ENCODE data around the gene HIF1A. TPM values are rescaled to one million over a fixed set of nuclear protein-coding genes. Genes with fewer than 3 reads are reported as not detected.

HIF1A gene
- polyA plus RNA-seq, 3 donors from 2014 or later = 28.7 to 62.2 (median 34.3) TPM

DNA sequence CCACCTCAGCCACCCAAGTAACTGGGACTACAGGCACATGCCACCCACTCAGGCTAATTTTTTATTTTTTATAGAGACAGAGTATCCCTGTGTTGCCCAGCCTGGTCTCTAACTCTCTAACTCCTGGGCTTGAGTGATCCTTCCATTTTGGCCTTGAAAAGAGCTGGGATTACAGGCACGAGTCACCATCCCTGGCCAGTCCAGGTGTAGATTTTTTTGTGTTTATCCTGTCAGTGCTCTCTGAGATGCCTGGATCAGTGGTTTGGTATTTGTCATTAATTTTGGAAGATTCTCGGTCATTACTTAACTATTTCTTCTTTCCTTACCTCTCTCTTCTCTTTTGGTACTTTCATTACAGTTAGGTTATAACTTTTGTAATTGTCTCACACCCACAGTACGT is 5.3 kb upstream of the HIF1A start:
- peaks cover 10 to 12% of the 10 kb centered on the region in 2 donors for H3K4me1 Mint-ChIP-seq
- no peak overlapping the region for H3K4me3 Mint-ChIP-seq
- peaks cover 0 to 7% (median 0%) of the 10 kb centered on the region in 3 donors for H3K36me3 Mint-ChIP-seq
- peaks cover 0 to 5% (median 1%) of the 10 kb centered on the region in 6 donors for H3K9me3 Mint-ChIP-seq
- DNase-seq = no peak
- no peak overlapping the region for H3K27ac Mint-ChIP-seq
- H3K27me3 Mint-ChIP-seq (ENCODE audit: low read depth in 3 of 3) = peaks cover 9 to 12% (median 10%) of the 10 kb centered on the region in 3 donors

DNA sequence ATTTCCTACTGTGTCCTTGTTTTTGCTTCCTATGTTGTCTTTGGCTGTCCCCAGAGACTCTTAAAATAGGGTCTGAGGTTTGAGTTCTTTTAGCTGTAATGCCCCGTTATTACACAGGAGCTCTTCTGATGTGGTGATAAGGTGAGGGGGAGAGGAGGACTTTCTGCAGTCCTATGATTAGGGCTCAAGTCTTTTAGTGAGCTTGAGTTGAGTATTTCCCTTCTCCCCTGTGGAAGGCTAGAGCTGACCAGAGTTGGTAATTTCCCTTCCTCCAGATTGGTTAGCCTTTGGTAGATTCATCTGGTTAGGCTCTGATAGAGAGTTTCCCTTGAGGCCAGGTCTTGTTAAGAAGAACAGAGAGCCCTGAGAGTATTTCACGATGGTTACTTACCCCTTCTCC is 4.3 kb upstream of the HIF1A start:
- Mint-ChIP-seq H3K27ac (no peak overlapping the region), H3K36me3 (peaks cover 0 to 7% (median 0%) of the 10 kb centered on the region in 3 donors), H3K27me3 (ENCODE audit: low read depth in 3 of 3) (peaks cover 8 to 15% (median 9%) of the 10 kb centered on the region in 3 donors), H3K4me3 (no peak overlapping the region), H3K4me1 (peaks cover 10 to 12% of the 10 kb centered on the region in 2 donors), H3K9me3 (peaks cover 0 to 5% (median 1%) of the 10 kb centered on the region in 6 donors)
- no peak for DNase-seq

GRCh38 chr14:61691495-61691894 is 3.8 kb upstream of the HIF1A start:
- Mint-ChIP-seq H3K27me3 (ENCODE audit: low read depth in 3 of 3) (peaks cover 9 to 20% (median 12%) of the 10 kb centered on the region in 3 donors), H3K4me3 (no peak overlapping the region), H3K27ac (no peak overlapping the region), H3K4me1 (peaks cover 14 to 17% of the 10 kb centered on the region in 2 donors), H3K36me3 (peaks cover 0 to 7% (median 0%) of the 10 kb centered on the region in 3 donors), H3K9me3 (peaks cover 0 to 5% (median 1%) of the 10 kb centered on the region in 6 donors)
- DNase-seq = no peak

DNA sequence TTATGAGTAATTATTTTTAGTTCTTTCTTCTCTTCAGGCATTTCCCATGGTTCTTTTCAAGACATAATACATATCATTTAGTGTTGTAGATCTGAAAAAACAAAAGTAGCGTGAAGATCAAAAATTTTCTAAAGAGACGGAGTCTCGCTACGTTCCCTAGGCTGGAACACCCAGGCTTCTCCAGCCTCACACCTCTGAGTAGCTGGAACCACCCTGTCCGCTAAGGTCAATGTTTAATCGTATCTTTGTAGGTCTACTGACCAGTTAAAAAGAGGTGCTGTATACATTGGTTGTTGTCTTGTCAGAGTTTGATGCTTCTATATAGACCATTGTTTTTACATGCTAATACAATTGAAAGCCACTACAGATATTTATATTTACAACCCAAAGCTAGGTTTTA is 1.3 kb upstream of the HIF1A start:
- peaks cover 0 to 7% (median 0%) of the 10 kb centered on the region in 3 donors for H3K36me3 Mint-ChIP-seq
- H3K4me3 Mint-ChIP-seq = peak overlapping the region; percentile 90 to 98 (median 97)
- peaks cover 39 to 42% of the 10 kb centered on the region in 2 donors for H3K4me1 Mint-ChIP-seq
- H3K27ac Mint-ChIP-seq = peak overlapping the region; percentile 90 to 97 (median 96)
- peaks cover 0 to 5% (median 1%) of the 10 kb centered on the region in 6 donors for H3K9me3 Mint-ChIP-seq
- H3K27me3 Mint-ChIP-seq (ENCODE audit: low read depth in 3 of 3) = peaks cover 7 to 20% (median 10%) of the 10 kb centered on the region in 3 donors
- DNase-seq = no peak

DNA sequence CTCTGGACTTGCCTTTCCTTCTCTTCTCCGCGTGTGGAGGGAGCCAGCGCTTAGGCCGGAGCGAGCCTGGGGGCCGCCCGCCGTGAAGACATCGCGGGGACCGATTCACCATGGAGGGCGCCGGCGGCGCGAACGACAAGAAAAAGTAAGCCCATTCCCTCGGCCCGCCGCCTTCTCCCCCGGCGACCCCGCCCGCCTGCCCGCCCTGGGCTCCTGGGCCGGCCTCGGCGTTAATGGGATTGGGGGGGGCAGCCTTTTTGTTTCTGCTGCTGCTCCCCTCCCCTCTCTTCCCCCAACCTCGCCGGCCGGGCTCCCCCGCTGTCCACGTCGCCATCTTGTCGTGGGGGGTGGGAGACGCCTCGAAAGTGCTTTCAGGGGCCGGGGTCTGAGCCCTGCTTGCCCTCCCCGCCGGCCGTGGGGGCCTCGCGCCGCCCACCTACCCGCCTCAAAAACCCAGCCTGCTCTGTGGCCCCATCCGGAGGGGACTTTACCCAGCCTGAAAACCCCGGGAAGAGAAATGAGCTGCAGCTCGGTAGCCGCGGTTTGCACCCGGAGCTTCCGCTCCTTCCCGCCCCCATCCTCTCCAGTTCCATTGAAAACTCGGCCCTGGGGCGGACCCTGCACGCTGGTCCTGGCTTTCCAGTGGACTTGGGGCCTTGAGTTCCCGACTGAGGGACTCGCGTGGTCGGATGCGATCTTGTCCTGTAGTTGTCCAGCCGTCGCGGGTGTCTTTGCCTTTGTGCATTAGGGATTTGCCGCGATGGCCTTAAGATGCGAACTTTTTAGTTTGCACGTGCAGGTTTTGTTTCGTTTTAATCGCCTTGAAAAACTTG is 598 bp downstream of the HIF1A start:
- Mint-ChIP-seq H3K4me1 (peaks cover 52 to 61% of the 10 kb centered on the region in 2 donors), H3K9me3 (peaks cover 0 to 3% (median 0%) of the 10 kb centered on the region in 6 donors), H3K36me3 (peaks cover 0 to 3% (median 0%) of the 10 kb centered on the region in 3 donors), H3K4me3 (peak overlapping the region; percentile 90 to 98 (median 97)), H3K27me3 (ENCODE audit: low read depth in 3 of 3) (peaks cover 2 to 16% (median 9%) of the 10 kb centered on the region in 3 donors), H3K27ac (peak overlapping the region; percentile 88 to 97 (median 94))
- DNase-seq = peak; percentile 30 to 51 (median 41)

DNA sequence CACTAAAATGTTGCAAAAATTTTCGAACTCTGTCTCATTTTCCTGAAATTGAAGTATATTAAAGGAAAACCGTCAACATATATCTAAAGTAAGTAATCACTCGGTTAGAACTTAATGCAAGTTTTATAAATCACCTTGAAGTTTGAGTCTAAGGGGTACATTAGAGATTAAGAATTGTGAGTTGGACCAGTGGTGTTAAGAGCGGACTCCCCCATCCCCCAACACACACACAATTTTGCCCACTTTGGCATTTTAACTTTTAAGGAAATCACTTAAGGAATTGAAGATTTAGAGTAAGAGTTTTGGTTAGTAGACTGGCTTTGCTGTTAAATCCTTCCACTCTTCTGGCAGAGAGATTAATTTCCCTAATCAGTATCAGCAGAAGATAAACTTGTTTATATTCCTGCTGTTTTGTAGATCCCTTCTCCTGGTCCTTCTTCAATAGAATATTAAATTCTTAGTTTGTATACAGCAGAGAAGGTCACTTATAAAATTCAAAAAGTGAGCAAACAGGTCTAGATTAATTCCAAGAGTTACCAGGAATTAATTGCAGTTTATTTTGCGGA is 1.5 kb downstream of the HIF1A start:
- peak overlapping the region; percentile 88 to 95 (median 92) for H3K27ac Mint-ChIP-seq
- peaks cover 55 to 62% of the 10 kb centered on the region in 2 donors for H3K4me1 Mint-ChIP-seq
- H3K4me3 Mint-ChIP-seq = peak overlapping the region; percentile 90 to 98 (median 97)
- no peaks in the 10 kb centered on the region for H3K9me3 Mint-ChIP-seq
- peaks cover 0 to 3% (median 0%) of the 10 kb centered on the region in 3 donors for H3K36me3 Mint-ChIP-seq
- no peak for DNase-seq
- H3K27me3 Mint-ChIP-seq (ENCODE audit: low read depth in 3 of 3) = peaks cover 2 to 14% (median 9%) of the 10 kb centered on the region in 3 donors

- H3K4me3 Mint-ChIP-seq = peak overlapping the region; percentile 17 to 98 (median 97)
- H3K27ac Mint-ChIP-seq = peak overlapping the region; percentile 46 to 90 (median 62)
- H3K9me3 Mint-ChIP-seq = no peaks in the 10 kb centered on the region
- peaks cover 57 to 72% of the 10 kb centered on the region in 2 donors for H3K4me1 Mint-ChIP-seq
- DNase-seq = no peak
- H3K36me3 Mint-ChIP-seq = peaks cover 0 to 3% (median 0%) of the 10 kb centered on the region in 3 donors
- H3K27me3 Mint-ChIP-seq (ENCODE audit: low read depth in 3 of 3) = peaks cover 2 to 14% (median 9%) of the 10 kb centered on the region in 3 donors
Measured at GRCh38 chr14:61698206-61698980, 3.1 kb downstream of the HIF1A start.

GRCh38 chr14:61699027-61699426 is 3.7 kb downstream of the HIF1A start:
- Mint-ChIP-seq H3K4me3 (peak overlapping the region; percentile 7 to 97 (median 42)), H3K27me3 (ENCODE audit: low read depth in 3 of 3) (peaks cover 2 to 14% (median 9%) of the 10 kb centered on the region in 3 donors), H3K4me1 (peaks cover 58 to 75% of the 10 kb centered on the region in 2 donors), H3K36me3 (peaks cover 0 to 3% (median 0%) of the 10 kb centered on the region in 3 donors), H3K27ac (peak overlapping the region in 4 of 6 donors; percentile 46 to 90 (median 57)), H3K9me3 (no peaks in the 10 kb centered on the region)
- DNase-seq = no peak

- Mint-ChIP-seq H3K4me3 (peak overlapping the region in 2 of 5 donors; percentile 16 to 24), H3K27me3 (ENCODE audit: low read depth in 3 of 3) (peaks cover 0 to 6% (median 6%) of the 10 kb centered on the region in 3 donors), H3K4me1 (peaks cover 53 to 78% of the 10 kb centered on the region in 2 donors), H3K36me3 (peaks cover 0 to 3% (median 0%) of the 10 kb centered on the region in 3 donors), H3K9me3 (no peaks in the 10 kb centered on the region), H3K27ac (no peak overlapping the region)
- DNase-seq = no peak
Measured at GRCh38 chr14:61700104-61700886, 5.0 kb downstream of the HIF1A start.

DNA sequence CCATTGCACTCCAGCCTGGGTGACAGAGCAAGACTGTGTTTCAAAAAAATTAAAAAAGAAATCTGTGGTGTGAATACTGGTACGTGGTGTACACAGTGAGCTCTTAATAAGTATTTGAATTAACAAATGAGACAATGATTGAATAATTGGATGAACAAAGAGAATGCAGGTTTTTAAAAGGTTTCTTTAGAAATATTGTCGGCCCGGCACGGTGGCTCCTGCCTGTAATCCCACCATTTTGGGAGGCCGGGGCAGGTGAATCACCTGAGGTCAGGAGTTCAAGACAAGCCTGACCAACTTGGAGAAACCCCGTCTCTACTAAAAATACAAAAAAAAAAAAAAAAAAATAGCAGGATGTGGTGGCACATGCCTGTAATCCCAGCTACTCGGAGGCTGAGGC is 6.6 kb downstream of the HIF1A start:
- no peak for DNase-seq
- peaks cover 0 to 1% (median 0%) of the 10 kb centered on the region in 3 donors for H3K27me3 Mint-ChIP-seq (ENCODE audit: low read depth in 3 of 3)
- peaks cover 49 to 85% of the 10 kb centered on the region in 2 donors for H3K4me1 Mint-ChIP-seq
- peaks cover 0 to 3% (median 0%) of the 10 kb centered on the region in 3 donors for H3K36me3 Mint-ChIP-seq
- H3K4me3 Mint-ChIP-seq = no peak overlapping the region
- no peaks in the 10 kb centered on the region for H3K9me3 Mint-ChIP-seq
- no peak overlapping the region for H3K27ac Mint-ChIP-seq

- Mint-ChIP-seq H3K4me3 (no peak overlapping the region), H3K4me1 (peaks cover 35 to 78% of the 10 kb centered on the region in 2 donors)
Measured at GRCh38 chr14:61703342-61704129, 8.2 kb downstream of the HIF1A start.

DNA sequence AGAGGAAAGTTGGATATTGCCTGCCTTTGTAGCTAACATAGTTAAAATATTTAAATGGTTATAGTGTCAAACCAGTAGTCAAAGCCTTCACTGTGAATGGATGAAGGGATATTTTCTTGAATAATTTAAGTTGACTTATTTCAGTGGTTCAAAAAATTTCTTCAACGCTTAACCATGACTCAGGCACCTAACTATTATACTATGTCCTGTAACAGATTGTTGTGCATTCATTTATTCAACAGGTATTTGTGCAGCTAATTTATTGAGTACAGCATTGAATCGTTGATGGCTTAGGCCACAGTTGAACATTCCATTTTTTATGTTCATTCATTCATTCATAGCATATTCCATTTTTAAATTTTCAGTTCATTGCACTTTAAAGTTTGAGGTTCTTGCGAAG is 9.2 kb downstream of the HIF1A start:
- Mint-ChIP-seq H3K27me3 (ENCODE audit: low read depth in 3 of 3) (no peaks in the 10 kb centered on the region), H3K4me1 (peaks cover 29 to 78% of the 10 kb centered on the region in 2 donors), H3K9me3 (no peaks in the 10 kb centered on the region), H3K36me3 (peaks cover 0 to 3% (median 0%) of the 10 kb centered on the region in 3 donors), H3K4me3 (no peak overlapping the region), H3K27ac (no peak overlapping the region)
- DNase-seq = no peak

More at GRCh38 chr14:61703342-61704129, 8.2 kb downstream of the HIF1A start:
- peaks cover 0 to 1% (median 0%) of the 10 kb centered on the region in 3 donors for H3K27me3 Mint-ChIP-seq (ENCODE audit: low read depth in 3 of 3)
- DNase-seq = no peak
- H3K27ac Mint-ChIP-seq = no peak overlapping the region
- peaks cover 0 to 3% (median 0%) of the 10 kb centered on the region in 3 donors for H3K36me3 Mint-ChIP-seq
- H3K9me3 Mint-ChIP-seq = no peaks in the 10 kb centered on the region
